ENCODE data around the gene CIAO1. TPM values are rescaled to one million over a fixed set of nuclear protein-coding genes. Genes with fewer than 3 reads are reported as not detected.

CIAO1 gene
- total RNA-seq, 1 donor from 2014 or later, result 37.5 TPM

GRCh38 chr2:96315005-96315399, 49.0 kb downstream of the CIAO1 start:
- Mint-ChIP-seq H3K4me3 (ENCODE audit: unreplicated experiment) (no peak overlapping the region), H3K4me1 (ENCODE audit: low read depth) (peaks cover 13% of the 10 kb centered on the region), H3K27me3 (ENCODE audit: low read depth) (no peaks in the 10 kb centered on the region), H3K27ac (ENCODE audit: unreplicated experiment) (no peak overlapping the region), H3K9me3 (ENCODE audit: low read depth) (no peaks in the 10 kb centered on the region), H3K36me3 (ENCODE audit: low read depth) (no peaks in the 10 kb centered on the region)
- DNase-seq (ENCODE audit: low spot score), result no peak
- no peak for TF ChIP-seq CTCF (IDR thresholded peaks at IDR 0.05)

DNA sequence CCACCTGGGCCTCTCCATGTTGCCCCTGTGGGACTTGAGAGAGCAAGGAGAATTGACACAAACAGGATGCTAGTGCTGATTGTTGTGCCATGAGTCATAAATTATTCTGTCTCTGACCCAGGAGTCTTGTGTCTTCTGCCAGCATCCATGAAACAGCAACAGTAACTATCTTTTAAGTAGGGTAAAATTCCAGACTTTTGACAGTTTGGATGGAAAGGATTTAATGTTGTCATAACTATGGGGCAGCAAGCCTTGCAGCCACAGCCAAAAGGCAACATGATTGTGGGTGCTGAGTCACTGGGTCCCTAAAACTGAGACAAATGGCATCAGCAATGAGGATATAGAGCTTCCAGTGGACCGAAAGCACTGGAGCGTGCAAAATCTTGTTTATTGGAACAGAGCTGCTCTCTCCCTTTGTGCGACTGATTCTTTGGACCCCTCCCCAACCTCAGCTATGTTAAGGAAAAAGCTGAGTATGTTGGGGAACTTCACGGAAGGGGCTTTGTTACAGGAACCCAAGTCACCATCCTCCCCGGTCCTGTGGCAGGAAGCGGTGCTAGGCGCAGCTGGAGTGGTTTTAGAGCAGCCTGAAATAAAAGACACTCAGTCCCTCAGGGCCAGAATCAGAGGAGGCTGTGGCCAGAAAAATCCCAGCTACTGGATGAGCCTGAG, 49.5 kb downstream of the CIAO1 start:
- peaks cover 13% of the 10 kb centered on the region for H3K4me1 Mint-ChIP-seq (ENCODE audit: low read depth)
- no peak overlapping the region for H3K4me3 Mint-ChIP-seq (ENCODE audit: unreplicated experiment)
- no peaks in the 10 kb centered on the region for H3K9me3 Mint-ChIP-seq (ENCODE audit: low read depth)
- no peak for TF ChIP-seq CTCF (IDR thresholded peaks at IDR 0.05)
- no peaks in the 10 kb centered on the region for H3K36me3 Mint-ChIP-seq (ENCODE audit: low read depth)
- H3K27me3 Mint-ChIP-seq (ENCODE audit: low read depth), result peaks cover under 1% of the 10 kb centered on the region
- no peak for DNase-seq (ENCODE audit: low spot score)
- peak overlapping the region; percentile 37 for H3K27ac Mint-ChIP-seq (ENCODE audit: unreplicated experiment)

GRCh38 chr2:96316999-96317398, 51.0 kb downstream of the CIAO1 start:
- H3K36me3 Mint-ChIP-seq (ENCODE audit: low read depth), result no peaks in the 10 kb centered on the region
- H3K27ac Mint-ChIP-seq (ENCODE audit: unreplicated experiment), result no peak overlapping the region
- H3K27me3 Mint-ChIP-seq (ENCODE audit: low read depth), result peaks cover 6% of the 10 kb centered on the region
- H3K4me1 Mint-ChIP-seq (ENCODE audit: low read depth), result peaks cover 22% of the 10 kb centered on the region
- no peak for TF ChIP-seq CTCF (IDR thresholded peaks at IDR 0.05)
- DNase-seq (ENCODE audit: low spot score), result no peak
- no peak overlapping the region for H3K4me3 Mint-ChIP-seq (ENCODE audit: unreplicated experiment)
- H3K9me3 Mint-ChIP-seq (ENCODE audit: low read depth), result no peaks in the 10 kb centered on the region

DNA sequence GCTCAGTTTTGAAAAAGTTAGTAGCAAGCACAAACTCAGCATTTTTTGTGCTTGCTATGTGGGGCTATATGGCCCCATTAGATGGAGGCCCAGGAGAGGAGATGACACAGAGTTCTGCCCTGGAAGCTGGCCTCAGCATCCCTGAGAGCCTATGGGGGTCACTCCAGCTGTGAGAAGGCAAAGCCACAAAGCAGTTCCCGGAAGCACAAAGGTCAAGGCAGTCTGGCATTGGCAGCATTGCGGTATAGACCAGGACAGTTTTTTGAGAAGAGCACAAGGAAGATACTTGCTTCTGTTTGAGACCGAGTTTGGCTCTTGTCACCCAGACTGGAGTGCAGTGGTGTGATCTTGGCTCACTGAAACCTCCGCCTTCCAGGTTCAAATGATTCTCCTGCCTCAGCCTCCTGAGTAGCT, 51.6 kb downstream of the CIAO1 start:
- no peak overlapping the region for H3K27ac Mint-ChIP-seq (ENCODE audit: unreplicated experiment)
- peaks cover 8% of the 10 kb centered on the region for H3K27me3 Mint-ChIP-seq (ENCODE audit: low read depth)
- H3K9me3 Mint-ChIP-seq (ENCODE audit: low read depth), result no peaks in the 10 kb centered on the region
- H3K36me3 Mint-ChIP-seq (ENCODE audit: low read depth), result no peaks in the 10 kb centered on the region
- TF ChIP-seq CTCF (IDR thresholded peaks at IDR 0.05), result no peak
- H3K4me3 Mint-ChIP-seq (ENCODE audit: unreplicated experiment), result no peak overlapping the region
- no peak for DNase-seq (ENCODE audit: low spot score)
- H3K4me1 Mint-ChIP-seq (ENCODE audit: low read depth), result peaks cover 24% of the 10 kb centered on the region

DNA sequence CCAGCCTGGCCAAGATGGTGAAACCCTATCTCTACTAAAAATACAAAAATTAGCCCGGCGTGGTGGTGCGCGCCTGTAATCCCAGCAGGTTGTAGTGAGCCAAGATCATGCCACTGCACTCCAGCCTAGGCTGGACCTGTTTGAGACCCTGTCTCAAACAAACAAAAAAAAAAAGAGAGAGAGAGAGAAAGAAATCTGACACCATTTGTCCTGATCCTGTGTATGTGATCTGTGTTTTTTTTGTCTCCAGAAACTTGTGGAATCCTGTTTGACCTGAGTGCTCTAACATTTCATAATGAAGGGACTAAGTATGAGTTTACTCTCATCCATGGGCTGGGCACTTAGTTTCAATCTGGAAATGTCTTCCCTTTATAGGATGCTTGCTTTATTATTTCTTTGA, 52.7 kb downstream of the CIAO1 start:
- Mint-ChIP-seq H3K4me3 (ENCODE audit: unreplicated experiment) (no peak overlapping the region), H3K9me3 (ENCODE audit: low read depth) (no peaks in the 10 kb centered on the region), H3K27ac (ENCODE audit: unreplicated experiment) (no peak overlapping the region), H3K36me3 (ENCODE audit: low read depth) (no peaks in the 10 kb centered on the region), H3K4me1 (ENCODE audit: low read depth) (peaks cover 24% of the 10 kb centered on the region), H3K27me3 (ENCODE audit: low read depth) (peaks cover 14% of the 10 kb centered on the region)
- TF ChIP-seq CTCF (IDR thresholded peaks at IDR 0.05), result no peak
- no peak for DNase-seq (ENCODE audit: low spot score)

Measured in chondrocyte (in vitro differentiated cells).